GM18951 (cell line): ENCODE measurements around the gene ATP6V0C.
"Not testable (repeated sequence)": the region's sequence is repeated elsewhere in the genome, so short reads cannot be mapped to it uniquely, and the experiment has no call there.

Source experiments
- POLR2A ChIP-seq: IDR thresholded peaks from 4 replicates; pipeline ENCODE4 v1.6.1; 2011; ENCODE audit warnings: mild to moderate bottlenecking; ENCODE audit not compliant: insufficient read length, insufficient read depth; ENCODE audit errors: extremely low read depth
- in situ Hi-C: fragments of 300-500 bp; cut with MboI; formaldehyde crosslinking; loops from one replicate; pipeline ENCODE4 v1.12.0; 2022; ENCODE audit warnings: low sequenced_read_pairs, mixed read lengths, inconsistent platforms; ENCODE audit not compliant: unreplicated experiment

Gene ATP6V0C

DNA sequence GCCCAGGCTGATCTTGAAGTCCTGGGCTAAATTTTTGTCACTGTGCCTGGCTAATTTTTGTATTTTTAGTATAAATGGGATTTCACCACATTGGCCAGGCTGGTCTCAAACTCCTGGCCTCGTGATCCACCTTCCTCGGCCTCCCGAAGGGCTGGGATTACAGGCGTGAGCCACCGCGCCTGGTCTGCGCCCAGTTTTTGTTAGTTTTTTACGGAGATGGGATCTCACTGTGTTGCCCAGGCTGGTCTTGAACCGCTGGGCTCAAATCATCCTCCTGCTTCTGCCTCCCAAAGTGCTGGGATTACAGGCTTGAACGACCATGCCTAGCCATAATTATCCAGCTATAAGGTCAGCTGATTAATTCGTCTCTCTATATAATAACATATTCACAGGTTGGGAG is 20.2 kb downstream of the ATP6V0C start:
- in situ Hi-C loops = no loop called here
- TF ChIP-seq POLR2A = no peak

DNA sequence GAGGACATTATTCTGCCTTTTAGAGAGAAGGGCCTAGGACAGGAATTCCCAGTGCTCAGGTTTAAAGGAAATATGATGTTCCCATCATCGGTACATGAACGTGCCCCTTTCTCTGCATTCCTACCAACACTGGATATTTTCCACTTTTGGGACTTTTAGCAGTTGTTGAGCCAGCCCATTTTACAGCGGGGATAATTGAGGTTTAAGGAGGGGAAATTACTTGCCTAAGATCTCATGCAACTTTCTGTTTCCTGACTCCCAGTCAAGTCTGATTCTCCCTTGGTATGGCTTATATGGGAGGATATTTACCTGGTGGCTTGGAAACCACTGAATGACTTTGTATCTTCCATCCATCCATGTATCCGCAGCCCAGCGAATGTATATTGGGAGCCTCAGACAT is 20.6 kb downstream of the ATP6V0C start:
- in situ Hi-C loops = not testable (repeated sequence)

DNA sequence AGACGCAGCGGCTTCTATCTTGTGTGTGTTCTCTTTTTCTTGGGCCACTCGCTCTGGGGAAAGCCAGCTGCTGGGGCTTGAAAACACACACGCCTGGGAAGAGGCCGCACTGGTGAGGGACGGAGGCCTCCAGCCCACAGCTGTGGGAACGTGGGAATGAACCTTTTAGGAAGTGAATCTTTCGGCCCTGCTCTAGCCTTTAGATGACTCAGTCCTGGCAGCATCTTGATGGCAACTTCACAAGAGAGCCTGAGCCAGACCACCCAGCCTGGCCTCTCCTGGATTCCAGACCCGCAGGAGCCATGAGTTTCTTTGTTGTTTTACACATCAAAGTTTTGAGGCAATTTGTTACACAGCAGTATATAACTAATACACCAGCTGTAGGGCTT is 21.9 kb downstream of the ATP6V0C start:
- TF ChIP-seq POLR2A = no peak
- in situ Hi-C loops = no loop called here

DNA sequence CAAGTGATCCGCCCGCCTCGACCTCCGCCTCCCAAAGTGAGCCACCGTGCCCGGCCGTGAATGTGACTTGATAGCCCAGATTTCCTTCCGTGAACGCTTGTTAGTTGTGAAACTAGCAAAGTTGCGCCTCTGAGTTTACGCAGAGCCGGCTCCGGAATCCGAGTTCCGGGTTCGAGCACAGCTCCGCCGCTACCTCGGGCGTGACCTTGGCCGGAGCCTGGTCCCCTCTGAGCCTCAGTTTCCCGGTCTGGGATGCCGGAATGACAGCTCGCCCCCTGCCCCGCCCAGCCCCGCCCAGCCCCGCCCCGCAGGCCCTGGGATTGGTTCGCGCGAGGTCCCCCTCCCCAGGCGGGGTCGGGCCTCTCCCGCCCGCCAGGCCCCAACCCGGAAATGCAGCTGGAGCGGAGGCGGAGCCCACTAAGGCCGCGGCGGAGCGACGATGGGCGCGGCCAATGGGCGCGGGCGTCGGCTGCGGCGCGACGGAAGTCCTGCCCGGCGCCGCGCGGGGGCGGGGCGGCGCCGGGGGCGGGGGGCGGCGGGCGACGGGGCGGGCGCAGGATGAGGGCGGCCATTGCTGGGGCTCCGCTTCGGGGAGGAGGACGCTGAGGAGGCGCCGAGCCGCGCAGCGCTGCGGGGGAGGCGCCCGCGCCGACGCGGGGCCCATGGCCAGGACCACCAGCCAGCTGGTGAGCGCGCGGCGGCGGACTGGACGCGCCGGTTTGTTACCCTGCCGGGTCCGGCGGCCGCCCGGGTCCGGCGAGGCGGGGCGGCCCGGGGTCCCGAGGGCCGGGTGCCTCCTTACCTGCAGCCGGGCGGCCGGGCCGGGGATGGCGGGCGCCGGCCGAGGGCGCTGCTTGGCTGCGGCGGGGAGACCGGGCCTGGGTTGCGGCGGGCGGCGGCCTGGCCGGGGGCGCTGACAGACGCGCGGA is 24.0 kb downstream of the ATP6V0C start, which contains the start of gene PDPK1:
Gene PDPK1, plus strand, starts transcription at position 571 of the 929 bp plus-strand sequence. Its CDS starts 92 bp downstream, at position 663.
- TF ChIP-seq POLR2A = peak; percentile 78
- in situ Hi-C loops = no loop called here

DNA sequence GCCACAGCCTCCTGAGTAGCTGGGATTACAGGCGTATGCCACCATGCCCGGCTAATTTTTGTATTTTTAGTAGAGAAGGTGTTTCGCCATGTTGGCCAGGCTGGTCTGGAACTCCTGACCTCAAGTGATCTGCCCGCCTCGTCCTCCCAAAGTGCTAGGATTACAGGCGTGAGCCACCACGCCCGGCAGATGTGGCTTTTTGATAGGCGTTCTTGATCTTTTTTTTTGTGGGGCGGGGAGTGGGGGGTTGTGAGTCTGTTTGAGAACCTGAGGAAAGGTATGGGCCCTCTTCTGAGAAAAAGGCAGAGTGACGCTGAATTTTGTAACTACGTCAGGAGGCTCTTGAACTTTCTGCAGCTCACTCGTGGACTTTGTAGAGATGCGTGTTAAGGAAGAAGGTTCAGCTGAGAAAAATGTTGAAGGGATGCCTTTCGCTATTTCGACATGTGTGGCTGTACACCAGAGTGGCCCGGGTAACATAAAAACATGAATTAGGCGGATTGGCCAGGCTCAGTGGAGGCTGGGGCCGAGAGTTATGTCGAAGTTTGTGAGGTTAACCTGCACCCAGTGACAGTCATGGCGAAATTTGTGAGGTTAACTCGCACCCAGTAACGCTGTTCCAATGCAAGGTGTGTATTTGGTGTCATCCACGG is 25.6 kb downstream of the ATP6V0C start:
- in situ Hi-C loops = not testable (repeated sequence)

DNA sequence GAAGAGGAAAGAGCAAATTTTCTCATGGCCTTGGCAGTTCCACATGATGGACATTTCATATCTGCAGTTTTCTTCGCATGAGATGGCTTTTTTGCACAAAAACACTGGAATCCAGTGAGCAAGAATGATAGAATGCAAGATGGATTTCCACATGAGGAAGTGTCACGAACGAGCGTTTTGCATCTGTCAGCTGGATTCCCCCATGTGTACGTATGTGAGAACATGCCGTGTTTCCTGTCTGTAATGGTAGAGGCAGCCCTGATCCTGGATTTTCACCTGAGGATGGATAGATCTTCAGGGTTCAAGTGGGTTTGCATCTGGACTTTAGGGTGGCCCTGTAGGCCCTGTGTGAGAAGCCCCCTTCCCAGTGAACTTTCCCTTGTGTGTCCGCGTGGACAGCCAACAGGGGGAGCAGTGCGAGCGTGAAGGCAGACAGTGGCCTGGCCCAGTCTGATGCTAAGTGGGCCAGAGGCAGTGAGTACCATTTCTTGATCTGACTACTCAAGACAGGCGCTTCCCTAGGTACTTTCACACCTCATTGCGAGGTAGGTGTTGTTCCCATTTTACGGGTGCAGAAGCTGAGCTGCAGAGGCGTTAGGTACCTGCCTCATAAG is 26.2 kb downstream of the ATP6V0C start:
- in situ Hi-C loops = loop anchor here (10.0 kb wide), 1 partner anchor 115 kb away; no protein-coding TSS in a partner anchor

DNA sequence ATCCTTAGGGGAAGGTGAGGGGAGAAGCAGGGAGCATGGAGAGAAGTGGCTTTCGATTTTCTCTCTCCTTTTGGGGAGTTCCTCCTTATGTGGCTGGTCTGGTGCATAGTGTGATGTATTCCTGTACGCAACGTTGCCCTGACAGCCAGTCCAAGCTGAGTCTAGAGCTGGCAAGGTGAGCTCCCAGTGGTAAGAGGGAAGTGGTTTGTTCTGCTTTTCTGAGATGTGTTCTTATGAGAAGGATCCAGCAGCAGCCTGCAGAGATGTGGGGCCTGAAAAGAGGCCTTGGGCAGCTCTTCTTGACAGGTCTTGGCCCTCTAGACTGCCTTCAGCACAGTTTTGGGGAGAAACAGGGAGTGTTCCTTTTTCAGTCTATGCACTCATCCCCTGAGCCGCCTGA is 27.2 kb downstream of the ATP6V0C start:
- in situ Hi-C loops = loop anchor here (10.0 kb wide), 1 partner anchor 114 kb away; no protein-coding TSS in a partner anchor

DNA sequence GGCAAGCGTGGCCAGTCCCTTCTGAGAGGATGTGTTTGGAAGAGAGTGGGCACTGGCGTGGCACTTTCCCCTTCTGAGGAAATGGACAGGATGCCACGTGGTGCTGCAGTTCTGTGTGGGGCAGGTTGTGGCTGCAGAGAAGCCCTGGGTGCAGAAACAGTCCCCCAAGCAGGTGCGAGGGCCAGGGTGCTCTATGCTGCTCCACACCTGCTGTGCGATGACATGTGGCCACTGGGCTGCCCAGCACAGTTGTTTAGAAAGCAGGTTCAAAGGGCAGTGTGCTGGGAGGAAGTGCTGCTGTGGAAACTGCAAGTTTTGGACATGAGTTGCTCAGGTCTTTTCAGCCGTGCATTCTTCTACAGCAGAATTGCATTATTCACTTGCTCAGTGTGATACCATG is 27.7 kb downstream of the ATP6V0C start:
- in situ Hi-C loops = loop anchor here (10.0 kb wide), 1 partner anchor 113 kb away; no protein-coding TSS in a partner anchor

DNA sequence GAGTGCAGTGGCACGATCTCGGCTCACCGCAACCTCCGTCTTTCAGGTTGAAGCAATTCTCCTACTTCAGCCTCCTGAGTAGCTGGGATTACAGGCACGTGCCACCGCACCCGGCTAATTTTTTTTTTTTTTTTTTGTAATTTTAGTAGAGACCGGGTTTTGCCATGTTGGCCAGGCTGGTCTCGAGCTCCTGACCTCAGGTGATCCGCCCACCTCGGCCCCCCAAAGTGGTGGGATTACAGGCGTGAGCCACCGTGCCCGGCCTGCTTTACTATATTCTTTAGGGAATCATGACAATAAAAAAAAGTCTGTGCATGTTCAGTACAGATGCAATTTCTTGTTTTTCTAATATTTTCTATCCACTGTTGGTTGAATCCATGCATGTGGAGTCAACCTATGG is 30.0 kb downstream of the ATP6V0C start:
- in situ Hi-C loops = loop anchor here (10.0 kb wide), 1 partner anchor 111 kb away; no protein-coding TSS in a partner anchor

DNA sequence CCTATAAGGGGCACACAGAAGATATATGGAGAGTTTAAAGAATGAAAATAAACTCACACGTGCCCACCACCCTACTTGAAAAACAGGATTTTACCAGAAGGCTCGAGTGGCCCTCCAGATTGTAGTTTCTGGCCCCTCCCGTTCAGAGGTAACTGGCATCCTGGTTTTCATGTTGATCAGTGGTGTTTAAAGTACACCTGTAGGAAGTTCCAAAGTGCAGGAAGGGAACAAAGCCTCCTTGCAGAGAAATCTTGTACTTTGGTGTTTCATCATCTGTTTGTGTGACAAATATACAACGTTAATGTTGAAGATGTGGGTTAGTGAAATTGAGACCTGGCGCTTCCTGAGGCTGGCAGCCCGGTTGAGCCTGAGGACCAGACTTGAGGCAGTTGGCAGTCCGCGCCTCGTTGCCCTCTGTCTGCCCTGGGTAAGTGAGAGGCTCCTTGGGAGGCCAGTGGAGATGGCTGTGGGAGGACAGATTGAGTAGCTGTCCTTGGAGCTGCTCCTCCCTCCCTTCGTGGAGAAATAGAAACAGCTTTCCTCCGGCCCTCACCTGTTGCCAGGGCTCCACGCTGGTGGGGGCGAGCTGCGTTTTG is 36.6 kb downstream of the ATP6V0C start:
- in situ Hi-C loops = not testable (repeated sequence)

DNA sequence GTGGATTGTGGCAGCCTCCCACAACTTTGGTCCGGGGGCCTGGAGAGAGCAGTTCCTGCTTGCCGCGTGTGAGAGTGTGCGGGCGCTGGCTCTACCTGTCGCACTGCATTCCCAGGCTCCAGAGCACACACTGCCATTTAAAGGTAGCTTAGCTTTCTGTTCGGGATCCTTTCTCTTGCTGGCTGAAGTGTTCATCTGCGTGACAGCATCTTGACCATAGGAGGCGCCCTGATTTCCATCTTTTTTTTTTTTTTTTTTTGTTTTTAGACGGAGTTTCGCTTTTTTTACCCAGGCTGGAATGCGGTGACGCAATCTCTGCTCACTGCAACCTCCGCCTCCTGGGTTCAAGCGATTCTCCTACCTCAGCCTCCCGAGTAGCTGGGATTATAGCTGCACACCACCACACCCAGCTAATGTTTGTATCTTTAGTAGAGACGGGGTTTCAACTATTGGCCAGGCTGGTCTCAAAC is 37.7 kb downstream of the ATP6V0C start:
- in situ Hi-C loops = not testable (repeated sequence)

DNA sequence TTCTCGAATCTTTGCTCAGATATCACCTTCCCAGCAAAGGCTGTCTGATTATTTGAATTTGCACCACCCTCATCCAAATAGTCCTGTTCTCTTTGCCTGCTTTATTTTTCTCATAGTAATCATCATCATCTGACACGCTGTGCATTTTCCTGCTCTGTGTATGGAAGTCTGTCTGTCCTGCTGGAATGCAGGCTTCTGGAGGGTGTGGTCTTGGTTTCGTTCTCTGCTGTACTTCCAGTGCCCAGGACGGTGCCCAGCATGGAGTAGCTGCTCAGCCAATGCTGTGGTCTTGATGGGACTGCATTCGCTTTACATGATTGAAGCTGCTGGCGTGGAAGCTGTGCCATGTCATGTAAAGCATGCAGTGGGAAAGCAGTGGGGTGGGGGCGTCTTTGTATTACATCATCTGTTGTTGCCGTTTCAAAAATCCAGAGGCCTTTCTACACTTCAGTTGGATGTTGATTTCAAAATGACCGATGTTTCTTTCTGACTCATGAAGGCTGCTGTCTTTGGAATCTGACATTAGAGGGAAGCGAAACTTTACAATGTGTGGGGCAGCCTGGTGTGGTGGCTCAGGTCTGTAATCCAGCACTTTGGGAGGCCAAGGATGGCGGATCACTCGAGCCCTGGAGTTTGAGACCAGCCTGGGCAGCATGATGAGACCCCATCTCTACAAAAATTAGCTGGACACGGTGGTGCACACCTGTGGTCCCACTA is 41.1 kb downstream of the ATP6V0C start:
- in situ Hi-C loops = not testable (repeated sequence)

DNA sequence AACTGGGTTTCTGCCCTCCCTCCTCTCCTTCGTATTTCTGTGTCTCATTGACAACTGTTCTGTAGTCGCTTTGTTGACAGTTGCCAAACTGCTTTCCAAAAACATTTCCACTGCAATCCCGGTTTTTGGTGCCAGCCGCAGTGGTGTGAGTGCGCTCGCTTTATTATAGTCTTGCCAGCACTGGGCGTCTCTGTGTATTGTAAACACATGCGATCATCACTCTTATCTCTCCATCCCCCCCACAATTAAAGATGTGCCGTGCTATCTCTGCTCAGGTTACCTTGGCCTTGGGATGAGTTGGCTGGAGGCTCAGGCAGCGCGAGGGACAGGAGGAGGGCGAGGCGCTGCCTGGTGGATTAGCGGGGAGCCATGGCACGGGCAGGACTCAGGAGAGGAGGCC is 43.4 kb downstream of the ATP6V0C start:
- in situ Hi-C loops = not testable (repeated sequence)

DNA sequence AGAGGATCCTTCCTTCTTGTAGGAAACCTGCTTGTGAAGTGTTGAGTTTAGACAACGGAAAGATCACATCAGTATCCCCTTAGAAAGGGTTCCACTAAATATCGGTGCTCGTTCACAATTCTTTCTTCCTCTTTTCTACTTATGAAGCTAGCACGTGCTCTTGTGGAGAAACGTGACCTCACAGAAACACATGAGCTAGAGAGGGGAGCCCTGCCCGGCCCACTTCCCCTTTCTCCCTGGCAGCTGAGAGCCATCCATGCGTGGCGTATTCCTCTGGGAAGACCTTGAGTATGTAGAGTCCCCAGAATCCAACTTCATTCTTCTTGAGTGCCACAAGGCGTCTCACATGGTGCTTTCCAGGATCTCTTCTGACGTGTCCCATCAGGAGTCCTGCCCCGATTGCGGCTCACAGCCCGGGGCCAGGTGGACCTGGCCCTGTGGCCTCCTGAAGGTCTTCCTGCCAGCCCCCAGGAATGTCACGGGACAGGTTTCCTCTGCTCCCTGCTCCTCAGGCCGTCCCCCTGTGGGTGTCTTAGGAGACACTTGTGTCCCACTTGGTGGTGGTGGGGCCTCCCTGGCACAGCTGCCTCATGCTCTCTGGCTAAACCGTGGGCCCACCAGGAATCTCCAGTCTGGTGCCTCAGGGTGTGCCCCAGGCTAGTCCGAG is 46.5 kb downstream of the ATP6V0C start:
- in situ Hi-C loops = not testable (repeated sequence)

DNA sequence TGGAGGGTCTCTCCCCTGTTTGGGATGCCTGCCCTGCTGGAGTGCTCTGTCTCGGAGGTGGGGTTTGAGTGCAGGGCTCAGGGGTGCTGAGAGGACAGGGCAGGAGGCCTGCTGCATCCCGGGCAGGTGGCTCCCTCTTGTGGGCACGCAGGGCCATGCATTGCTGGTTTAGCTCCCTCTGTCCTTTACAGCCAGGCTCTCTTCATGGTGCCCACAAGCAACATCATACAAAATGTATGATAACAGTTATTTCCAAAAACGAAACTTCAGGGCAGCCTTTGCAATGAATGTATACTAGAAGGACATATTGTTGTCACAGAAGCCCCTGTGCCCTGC is 47.0 kb downstream of the ATP6V0C start:
- in situ Hi-C loops = not testable (repeated sequence)

DNA sequence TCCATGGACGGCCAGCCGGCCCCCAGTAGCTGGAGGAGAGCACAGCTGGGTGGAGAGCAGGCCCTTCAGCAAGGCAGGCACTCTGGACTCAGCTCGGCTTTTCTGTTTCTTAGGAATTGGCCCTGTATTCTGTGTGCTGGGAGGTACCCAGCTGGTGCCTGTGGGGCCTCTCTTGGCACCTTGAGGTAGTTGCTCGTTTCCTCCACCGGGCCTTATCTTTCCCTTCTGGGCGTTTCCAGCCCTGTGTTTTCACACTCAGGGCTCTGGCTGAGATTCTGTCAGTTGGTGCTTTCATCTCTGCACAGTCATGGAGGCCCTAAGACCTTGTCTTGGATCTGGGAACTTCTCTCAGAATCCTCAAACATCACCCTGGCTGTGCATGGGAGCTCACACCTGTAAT is 53.8 kb downstream of the ATP6V0C start:
- in situ Hi-C loops = not testable (repeated sequence)

DNA sequence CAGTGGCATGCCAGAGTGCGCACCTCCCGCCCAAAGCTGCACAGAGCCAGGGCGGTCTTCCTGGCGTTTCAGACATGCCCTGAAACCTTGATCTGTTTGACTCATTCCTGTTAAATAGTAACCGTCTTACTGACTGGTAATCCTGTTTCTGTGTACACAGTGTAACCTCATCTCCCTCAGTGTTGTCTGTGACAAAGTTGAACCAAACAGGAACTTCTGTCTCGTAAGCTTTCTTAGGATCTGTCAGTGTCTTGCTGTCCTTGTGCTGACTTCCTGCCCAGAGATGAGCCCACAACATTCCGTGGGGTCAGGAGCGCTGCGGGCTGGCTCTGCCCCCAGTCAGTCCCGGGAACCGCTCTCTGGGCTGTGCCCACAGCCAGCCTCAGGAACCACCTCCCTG is 54.8 kb downstream of the ATP6V0C start:
- in situ Hi-C loops = not testable (repeated sequence)
